Thymus (tissue), 14 donors: Measurements from ENCODE around the gene ZDHHC3. TPM values are rescaled to one million over a fixed set of nuclear protein-coding genes. Genes with fewer than 3 reads are reported as not detected.

Experiments
- DNase-seq, 9 donors: peaks; one replicate each; pipeline ENCODE4 v3.0.0-alpha.2; 2013; ENCODE audit warnings: low spot score in 9 of 9, low read depth in 6 of 9, missing footprints in 1 of 9
- H3K27ac ChIP-seq, 2 donors: one replicate each; pipeline ENCODE4 v1.5.1; 2013; ENCODE audit warnings: control low read depth in 1 of 2, low read depth in 1 of 2, low read length in 1 of 2, mild to moderate bottlenecking in 1 of 2, moderate library complexity in 1 of 2
- H3K27me3 ChIP-seq, 2 donors: one replicate each; pipeline ENCODE4 v1.5.1; 2013; ENCODE audit warnings: low read length in 1 of 2; ENCODE audit not compliant: control insufficient read depth in 2 of 2, insufficient read depth in 1 of 2
- H3K36me3 ChIP-seq, 2 donors: one replicate each; pipeline ENCODE4 v1.5.1; 2013; ENCODE audit warnings: low read length in 1 of 2, mild to moderate bottlenecking in 1 of 2, moderate library complexity in 1 of 2; ENCODE audit not compliant: control insufficient read depth in 2 of 2, insufficient read depth in 2 of 2
- H3K4me1 ChIP-seq, 2 donors: one replicate each; pipeline ENCODE4 v1.5.1; 2013; ENCODE audit warnings: low read length in 2 of 2; ENCODE audit not compliant: control insufficient read depth in 2 of 2, insufficient read depth in 2 of 2
- H3K4me3 ChIP-seq, 2 donors: one replicate each; pipeline ENCODE4 v1.5.1; 2013; ENCODE audit warnings: low read length in 2 of 2, control low read depth in 1 of 2, mild to moderate bottlenecking in 1 of 2
- H3K9me3 ChIP-seq, 2 donors: one replicate each; pipeline ENCODE4 v1.5.1; 2013; ENCODE audit warnings: low read length in 1 of 2, mild to moderate bottlenecking in 1 of 2; ENCODE audit not compliant: control insufficient read depth in 2 of 2, insufficient read depth in 1 of 2
- WGBS: extraction: QIAGEN DNeasy Blood & Tissue Kit; methylation state at CpG from one replicate; pipeline ENCODE4 v1.1.7; 2013; 5-methylcytosine and 5-hydroxymethylcytosine counted together
- long read RNA-seq, 10 donors: transcript quantifications; one replicate each; lab custom pipeline, GENCODE V29; 2026
- polyA plus RNA-seq: library from polyadenylated mRNA; stranded (reverse); fragments of 200-250 nt; gene quantifications from one replicate; pipeline ENCODE4 v1.2.3, GENCODE V29; 2013
- total RNA-seq: library from RNA; stranded (reverse); fragments of 120-200 nt; gene quantifications from one replicate; pipeline ENCODE4 v1.2.4, GENCODE V29; 2013
- donor health status: healthy.

Gene ZDHHC3
- 33.1 TPM for total RNA-seq
- polyA plus RNA-seq, result 24.3 TPM
- long read RNA-seq, donor 1, partial matches to known transcripts, result 0 of 1 reads
- long read RNA-seq, donor 1, other reads (novel, unspliced or antisense), result 0 of 1 reads
- long read RNA-seq, donor 2, transcript ZDHHC3-205 (7 exons, 2,687 nt), result major isoform, 15 of 37 reads
- long read RNA-seq, donor 2, partial matches to known transcripts, result 20 of 37 reads
- long read RNA-seq, donor 2, other reads (novel, unspliced or antisense), result 0 of 37 reads
- long read RNA-seq, donor 3, transcript ZDHHC3-205 (7 exons, 2,687 nt), result major isoform, 11 of 13 reads
- long read RNA-seq, donor 3, partial matches to known transcripts, result 0 of 13 reads
- long read RNA-seq, donor 3, other reads (novel, unspliced or antisense), result 0 of 13 reads
- long read RNA-seq, donor 4, transcript ZDHHC3-205 (7 exons, 2,687 nt), result major isoform, 6 of 7 reads
- long read RNA-seq, donor 4, partial matches to known transcripts, result 0 of 7 reads
- long read RNA-seq, donor 4, other reads (novel, unspliced or antisense), result 0 of 7 reads
- long read RNA-seq, donor 5, transcript ZDHHC3-205 (7 exons, 2,687 nt), result major isoform, 23 of 106 reads
- long read RNA-seq, donor 5, partial matches to known transcripts, result 29 of 106 reads
- long read RNA-seq, donor 5, other reads (novel, unspliced or antisense), result 53 of 106 reads
- long read RNA-seq, donor 6, partial matches to known transcripts, result 0 of 5 reads
- long read RNA-seq, donor 6, other reads (novel, unspliced or antisense), result 0 of 5 reads
- long read RNA-seq, donor 7, partial matches to known transcripts, result 0 of 5 reads
- long read RNA-seq, donor 7, other reads (novel, unspliced or antisense), result 0 of 5 reads
- long read RNA-seq, donor 8, transcript ZDHHC3-205 (7 exons, 2,687 nt), result major isoform, 6 of 6 reads
- long read RNA-seq, donor 8, partial matches to known transcripts, result 0 of 6 reads
- long read RNA-seq, donor 8, other reads (novel, unspliced or antisense), result 0 of 6 reads
- long read RNA-seq, donor 9, transcript ZDHHC3-205 (7 exons, 2,687 nt), result major isoform, 10 of 11 reads
- long read RNA-seq, donor 9, partial matches to known transcripts, result 0 of 11 reads
- long read RNA-seq, donor 9, other reads (novel, unspliced or antisense), result 0 of 11 reads
- long read RNA-seq, donor 10, partial matches to known transcripts, result 0 of 5 reads
- long read RNA-seq, donor 10, other reads (novel, unspliced or antisense), result 0 of 5 reads

GRCh38 chr3:44976002-44976815, at the start of gene ZDHHC3, which contains the start of gene EXOSC7:
TSS of gene ZDHHC3 (minus strand) at chr3:44976174. CDS start at chr3:44959436, 16,738 bp downstream.
TSS of gene EXOSC7 (plus strand) at chr3:44976244. CDS start at chr3:44976278, 34 bp downstream.
- no peaks in the 10 kb centered on the region for H3K27me3 ChIP-seq
- under 1% methylated on average over 82 of the region's 82 CpGs for WGBS
- peak within 1 kb of the TSS; percentile 98 to 99 for H3K4me3 ChIP-seq
- peak; percentile 68 to 94 (median 86) for DNase-seq
- peak within 1 kb of the TSS; percentile 82 to 88 for H3K27ac ChIP-seq
- H3K4me1 ChIP-seq, result peaks cover 18 to 34% of the 10 kb centered on the region in 2 donors
- H3K36me3 ChIP-seq, result no peaks in the 10 kb centered on the region
- H3K9me3 ChIP-seq, result no peaks in the 10 kb centered on the region

GRCh38 chr3:45024542-45025255, 48.7 kb upstream of the ZDHHC3 start:
- 88% methylated on average over 6 of the region's 6 CpGs for WGBS
- Histone ChIP-seq H3K27me3 (peaks cover 0 to 6% of the 10 kb centered on the region in 2 donors), H3K9me3 (no peaks in the 10 kb centered on the region), H3K36me3 (no peaks in the 10 kb centered on the region), H3K4me3 (no peak overlapping the region), H3K4me1 (peaks cover 7 to 15% of the 10 kb centered on the region in 2 donors), H3K27ac (no peak overlapping the region)
- no peak for DNase-seq

- H3K4me1 ChIP-seq, result peaks cover 7 to 15% of the 10 kb centered on the region in 2 donors
- WGBS, result 73% methylated on average over 3 of the region's 3 CpGs
- no peak overlapping the region for H3K4me3 ChIP-seq
- H3K36me3 ChIP-seq, result peaks cover 1% of the 10 kb centered on the region in 2 donors
- no peak overlapping the region for H3K27ac ChIP-seq
- DNase-seq, result no peak
- peaks cover 0 to 6% of the 10 kb centered on the region in 2 donors for H3K27me3 ChIP-seq
- no peaks in the 10 kb centered on the region for H3K9me3 ChIP-seq
These were observed 47.7 kb upstream of the ZDHHC3 start for GRCh38 chr3:45023675-45024074.

GRCh38 chr3:45021524-45022297, 45.7 kb upstream of the ZDHHC3 start:
- no peak overlapping the region for H3K4me3 ChIP-seq
- peaks cover 7 to 15% of the 10 kb centered on the region in 2 donors for H3K4me1 ChIP-seq
- WGBS, result 95% methylated on average over 12 of the region's 12 CpGs
- H3K9me3 ChIP-seq, result no peaks in the 10 kb centered on the region
- H3K27me3 ChIP-seq, result peaks cover 0 to 4% of the 10 kb centered on the region in 2 donors
- H3K36me3 ChIP-seq, result peaks cover 2 to 4% of the 10 kb centered on the region in 2 donors
- H3K27ac ChIP-seq, result no peak overlapping the region
- DNase-seq, result no peak

GRCh38 chr3:45020534-45020933, 44.6 kb upstream of the ZDHHC3 start:
- peaks cover 6 to 7% of the 10 kb centered on the region in 2 donors for H3K36me3 ChIP-seq
- 19% methylated on average over 8 of the region's 8 CpGs for whole genome bisulfite sequencing
- peak overlapping the region; percentile 43 to 57 for H3K27ac ChIP-seq
- H3K4me3 ChIP-seq, result no peak overlapping the region
- DNase-seq, result peak in 7 of 9 donors; percentile 38 to 86 (median 61)
- no peaks in the 10 kb centered on the region for H3K27me3 ChIP-seq
- peaks cover 7 to 15% of the 10 kb centered on the region in 2 donors for H3K4me1 ChIP-seq
- no peaks in the 10 kb centered on the region for H3K9me3 ChIP-seq

GRCh38 chr3:45017821-45018220, 41.8 kb upstream of the ZDHHC3 start:
- peaks cover 7 to 15% of the 10 kb centered on the region in 2 donors for H3K4me1 ChIP-seq
- H3K27me3 ChIP-seq, result no peaks in the 10 kb centered on the region
- no peak overlapping the region for H3K4me3 ChIP-seq
- peaks cover 13 to 14% of the 10 kb centered on the region in 2 donors for H3K36me3 ChIP-seq
- H3K9me3 ChIP-seq, result no peaks in the 10 kb centered on the region
- no peak overlapping the region for H3K27ac ChIP-seq
- 49% methylated on average over 5 of the region's 5 CpGs for WGBS
- DNase-seq, result no peak

GRCh38 chr3:45016916-45017315, 40.9 kb upstream of the ZDHHC3 start:
- WGBS, result 96% methylated on average over 2 of the region's 2 CpGs
- Histone ChIP-seq H3K9me3 (no peaks in the 10 kb centered on the region), H3K27ac (no peak overlapping the region), H3K4me1 (peaks cover 7 to 15% of the 10 kb centered on the region in 2 donors), H3K27me3 (no peaks in the 10 kb centered on the region), H3K4me3 (no peak overlapping the region), H3K36me3 (peaks cover 18 to 22% of the 10 kb centered on the region in 2 donors)
- no peak for DNase-seq
